Measurements from ENCODE around the gene MYRIP. TPM values are rescaled to one million over a fixed set of nuclear protein-coding genes. Genes with fewer than 3 reads are reported as not detected.

MYRIP gene
- total RNA-seq, 1 experiment from 2014 or later, result 1.6 TPM

DNA sequence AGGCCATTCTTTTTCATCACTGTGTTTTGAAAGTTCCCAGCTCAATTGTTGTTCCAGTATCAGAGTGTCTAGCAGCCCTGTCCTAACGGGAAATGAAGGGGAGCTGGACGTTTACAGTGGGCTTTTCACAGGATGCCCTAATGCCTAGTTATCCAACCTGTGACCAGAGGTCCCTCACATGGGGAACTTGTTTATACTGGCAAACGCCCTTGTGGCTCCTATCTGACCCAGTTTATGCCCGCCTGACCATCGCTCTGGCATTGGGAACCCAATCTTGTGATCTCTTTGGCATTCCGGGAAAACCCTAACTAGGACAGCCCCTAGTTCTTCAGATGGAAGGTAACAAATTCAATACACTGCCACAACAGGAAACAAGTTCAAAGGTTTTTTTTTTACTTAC, 14.5 kb upstream of the MYRIP start:
- Mint-ChIP-seq H3K4me3 (no peak overlapping the region), H3K36me3 (no peaks in the 10 kb centered on the region), H3K27me3 (ENCODE audit: low read depth) (no peaks in the 10 kb centered on the region; the same call in 1 of the 2 replicates), H3K27ac (no peak overlapping the region), H3K9me3 (0 out of 2 replicates have a peak, but pooled peaks cover 3% of the 10 kb centered on the region), H3K4me1 (no peaks in the 10 kb centered on the region)
- no peak for TF ChIP-seq TCF7 (CRISPR knock-in tag; IDR thresholded peaks at IDR 0.05; ENCODE audit: low read depth)
- no peak for TF ChIP-seq EMX1 (CRISPR knock-in tag; IDR thresholded peaks at IDR 0.05)
- TF ChIP-seq, protein P1, sequence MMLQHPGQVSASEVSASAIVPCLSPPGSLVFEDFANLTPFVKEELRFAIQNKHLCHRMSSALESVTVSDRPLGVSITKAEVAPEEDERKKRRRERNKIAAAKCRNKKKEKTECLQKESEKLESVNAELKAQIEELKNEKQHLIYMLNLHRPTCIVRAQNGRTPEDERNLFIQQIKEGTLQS (CRISPR knock-in tag; conservative IDR thresholded peaks at IDR 0.05), result no peak
- no peak for TF ChIP-seq SOX15 (CRISPR knock-in tag; IDR thresholded peaks at IDR 0.05)
- TF ChIP-seq FOXP1 (CRISPR knock-in tag; IDR thresholded peaks at IDR 0.05; ENCODE audit: borderline replicate concordance), result no peak
- no peak for TF ChIP-seq ZBTB21 (CRISPR knock-in tag; IDR thresholded peaks at IDR 0.05; ENCODE audit: borderline replicate concordance)
- TF ChIP-seq ELF4 (CRISPR knock-in tag; IDR thresholded peaks at IDR 0.05; ENCODE audit: low read depth), result no peak
- TF ChIP-seq, protein P2, sequence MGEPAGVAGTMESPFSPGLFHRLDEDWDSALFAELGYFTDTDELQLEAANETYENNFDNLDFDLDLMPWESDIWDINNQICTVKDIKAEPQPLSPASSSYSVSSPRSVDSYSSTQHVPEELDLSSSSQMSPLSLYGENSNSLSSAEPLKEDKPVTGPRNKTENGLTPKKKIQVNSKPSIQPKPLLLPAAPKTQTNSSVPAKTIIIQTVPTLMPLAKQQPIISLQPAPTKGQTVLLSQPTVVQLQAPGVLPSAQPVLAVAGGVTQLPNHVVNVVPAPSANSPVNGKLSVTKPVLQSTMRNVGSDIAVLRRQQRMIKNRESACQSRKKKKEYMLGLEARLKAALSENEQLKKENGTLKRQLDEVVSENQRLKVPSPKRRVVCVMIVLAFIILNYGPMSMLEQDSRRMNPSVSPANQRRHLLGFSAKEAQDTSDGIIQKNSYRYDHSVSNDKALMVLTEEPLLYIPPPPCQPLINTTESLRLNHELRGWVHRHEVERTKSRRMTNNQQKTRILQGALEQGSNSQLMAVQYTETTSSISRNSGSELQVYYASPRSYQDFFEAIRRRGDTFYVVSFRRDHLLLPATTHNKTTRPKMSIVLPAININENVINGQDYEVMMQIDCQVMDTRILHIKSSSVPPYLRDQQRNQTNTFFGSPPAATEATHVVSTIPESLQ (CRISPR knock-in tag; IDR thresholded peaks at IDR 0.05), result no peak
- TF ChIP-seq, protein P3, sequence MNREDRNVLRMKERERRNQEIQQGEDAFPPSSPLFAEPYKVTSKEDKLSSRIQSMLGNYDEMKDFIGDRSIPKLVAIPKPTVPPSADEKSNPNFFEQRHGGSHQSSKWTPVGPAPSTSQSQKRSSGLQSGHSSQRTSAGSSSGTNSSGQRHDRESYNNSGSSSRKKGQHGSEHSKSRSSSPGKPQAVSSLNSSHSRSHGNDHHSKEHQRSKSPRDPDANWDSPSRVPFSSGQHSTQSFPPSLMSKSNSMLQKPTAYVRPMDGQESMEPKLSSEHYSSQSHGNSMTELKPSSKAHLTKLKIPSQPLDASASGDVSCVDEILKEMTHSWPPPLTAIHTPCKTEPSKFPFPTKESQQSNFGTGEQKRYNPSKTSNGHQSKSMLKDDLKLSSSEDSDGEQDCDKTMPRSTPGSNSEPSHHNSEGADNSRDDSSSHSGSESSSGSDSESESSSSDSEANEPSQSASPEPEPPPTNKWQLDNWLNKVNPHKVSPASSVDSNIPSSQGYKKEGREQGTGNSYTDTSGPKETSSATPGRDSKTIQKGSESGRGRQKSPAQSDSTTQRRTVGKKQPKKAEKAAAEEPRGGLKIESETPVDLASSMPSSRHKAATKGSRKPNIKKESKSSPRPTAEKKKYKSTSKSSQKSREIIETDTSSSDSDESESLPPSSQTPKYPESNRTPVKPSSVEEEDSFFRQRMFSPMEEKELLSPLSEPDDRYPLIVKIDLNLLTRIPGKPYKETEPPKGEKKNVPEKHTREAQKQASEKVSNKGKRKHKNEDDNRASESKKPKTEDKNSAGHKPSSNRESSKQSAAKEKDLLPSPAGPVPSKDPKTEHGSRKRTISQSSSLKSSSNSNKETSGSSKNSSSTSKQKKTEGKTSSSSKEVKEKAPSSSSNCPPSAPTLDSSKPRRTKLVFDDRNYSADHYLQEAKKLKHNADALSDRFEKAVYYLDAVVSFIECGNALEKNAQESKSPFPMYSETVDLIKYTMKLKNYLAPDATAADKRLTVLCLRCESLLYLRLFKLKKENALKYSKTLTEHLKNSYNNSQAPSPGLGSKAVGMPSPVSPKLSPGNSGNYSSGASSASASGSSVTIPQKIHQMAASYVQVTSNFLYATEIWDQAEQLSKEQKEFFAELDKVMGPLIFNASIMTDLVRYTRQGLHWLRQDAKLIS (CRISPR knock-in tag; IDR thresholded peaks at IDR 0.05; ENCODE audit: borderline replicate concordance), result no peak
- TF ChIP-seq IRF2 (CRISPR knock-in tag; IDR thresholded peaks at IDR 0.05; ENCODE audit: borderline replicate concordance, low read depth), result no peak
- TF ChIP-seq GTF2I (CRISPR knock-in tag; conservative IDR thresholded peaks at IDR 0.05), result no peak
- no peak for TF ChIP-seq NR1H2 (CRISPR knock-in tag; IDR thresholded peaks at IDR 0.05)
- TF ChIP-seq ZNF121 (CRISPR knock-in tag; IDR thresholded peaks at IDR 0.05), result no peak
- no peak for TF ChIP-seq RELA (CRISPR knock-in tag; IDR thresholded peaks at IDR 0.05; ENCODE audit: borderline replicate concordance)
- TF ChIP-seq, protein P4, sequence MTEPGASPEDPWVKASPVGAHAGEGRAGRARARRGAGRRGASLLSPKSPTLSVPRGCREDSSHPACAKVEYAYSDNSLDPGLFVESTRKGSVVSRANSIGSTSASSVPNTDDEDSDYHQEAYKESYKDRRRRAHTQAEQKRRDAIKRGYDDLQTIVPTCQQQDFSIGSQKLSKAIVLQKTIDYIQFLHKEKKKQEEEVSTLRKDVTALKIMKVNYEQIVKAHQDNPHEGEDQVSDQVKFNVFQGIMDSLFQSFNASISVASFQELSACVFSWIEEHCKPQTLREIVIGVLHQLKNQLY (CRISPR knock-in tag; IDR thresholded peaks at IDR 0.05), result no peak
- TF ChIP-seq KAT7 (CRISPR knock-in tag; IDR thresholded peaks at IDR 0.05; ENCODE audit: borderline replicate concordance), result no peak
- TF ChIP-seq HMGA2 (CRISPR knock-in tag; IDR thresholded peaks at IDR 0.05), result no peak
- TF ChIP-seq, protein P5, sequence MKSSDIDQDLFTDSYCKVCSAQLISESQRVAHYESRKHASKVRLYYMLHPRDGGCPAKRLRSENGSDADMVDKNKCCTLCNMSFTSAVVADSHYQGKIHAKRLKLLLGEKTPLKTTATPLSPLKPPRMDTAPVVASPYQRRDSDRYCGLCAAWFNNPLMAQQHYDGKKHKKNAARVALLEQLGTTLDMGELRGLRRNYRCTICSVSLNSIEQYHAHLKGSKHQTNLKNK (CRISPR knock-in tag; IDR thresholded peaks at IDR 0.05), result no peak
- TF ChIP-seq, protein P6, sequence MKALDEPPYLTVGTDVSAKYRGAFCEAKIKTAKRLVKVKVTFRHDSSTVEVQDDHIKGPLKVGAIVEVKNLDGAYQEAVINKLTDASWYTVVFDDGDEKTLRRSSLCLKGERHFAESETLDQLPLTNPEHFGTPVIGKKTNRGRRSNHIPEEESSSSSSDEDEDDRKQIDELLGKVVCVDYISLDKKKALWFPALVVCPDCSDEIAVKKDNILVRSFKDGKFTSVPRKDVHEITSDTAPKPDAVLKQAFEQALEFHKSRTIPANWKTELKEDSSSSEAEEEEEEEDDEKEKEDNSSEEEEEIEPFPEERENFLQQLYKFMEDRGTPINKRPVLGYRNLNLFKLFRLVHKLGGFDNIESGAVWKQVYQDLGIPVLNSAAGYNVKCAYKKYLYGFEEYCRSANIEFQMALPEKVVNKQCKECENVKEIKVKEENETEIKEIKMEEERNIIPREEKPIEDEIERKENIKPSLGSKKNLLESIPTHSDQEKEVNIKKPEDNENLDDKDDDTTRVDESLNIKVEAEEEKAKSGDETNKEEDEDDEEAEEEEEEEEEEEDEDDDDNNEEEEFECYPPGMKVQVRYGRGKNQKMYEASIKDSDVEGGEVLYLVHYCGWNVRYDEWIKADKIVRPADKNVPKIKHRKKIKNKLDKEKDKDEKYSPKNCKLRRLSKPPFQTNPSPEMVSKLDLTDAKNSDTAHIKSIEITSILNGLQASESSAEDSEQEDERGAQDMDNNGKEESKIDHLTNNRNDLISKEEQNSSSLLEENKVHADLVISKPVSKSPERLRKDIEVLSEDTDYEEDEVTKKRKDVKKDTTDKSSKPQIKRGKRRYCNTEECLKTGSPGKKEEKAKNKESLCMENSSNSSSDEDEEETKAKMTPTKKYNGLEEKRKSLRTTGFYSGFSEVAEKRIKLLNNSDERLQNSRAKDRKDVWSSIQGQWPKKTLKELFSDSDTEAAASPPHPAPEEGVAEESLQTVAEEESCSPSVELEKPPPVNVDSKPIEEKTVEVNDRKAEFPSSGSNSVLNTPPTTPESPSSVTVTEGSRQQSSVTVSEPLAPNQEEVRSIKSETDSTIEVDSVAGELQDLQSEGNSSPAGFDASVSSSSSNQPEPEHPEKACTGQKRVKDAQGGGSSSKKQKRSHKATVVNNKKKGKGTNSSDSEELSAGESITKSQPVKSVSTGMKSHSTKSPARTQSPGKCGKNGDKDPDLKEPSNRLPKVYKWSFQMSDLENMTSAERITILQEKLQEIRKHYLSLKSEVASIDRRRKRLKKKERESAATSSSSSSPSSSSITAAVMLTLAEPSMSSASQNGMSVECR (CRISPR knock-in tag; IDR thresholded peaks at IDR 0.05; ENCODE audit: borderline replicate concordance), result no peak
- TF ChIP-seq SP1 (CRISPR knock-in tag; conservative IDR thresholded peaks at IDR 0.05), result no peak
- no peak for ATAC-seq
- no peak for DNase-seq (ENCODE audit: low spot score)
- ChIA-PET POLR2A (no interaction called here), CTCF (no interaction called here)
